Ovary (tissue), 9 donors: ENCODE results near the gene GNAS-AS1. TPM values are rescaled to one million over a fixed set of nuclear protein-coding genes. Genes with fewer than 3 reads are reported as not detected.

Experiments
- DNase-seq, 5 donors: peaks; one replicate each; pipeline ENCODE4 v3.0.0-alpha.2; 2019 to 2020
- H3K27ac ChIP-seq, 2 donors: fragments of 200-600 bp; one replicate each; pipeline versions ENCODE4 v1.5.1 to v1.8.0; 2019 to 2022
- H3K27me3 ChIP-seq: fragments of 200-600 bp; one replicate; pipeline ENCODE4 v1.8.0; 2022
- H3K36me3 ChIP-seq: fragments of 200-600 bp; sonication (generic); one replicate; pipeline ENCODE4 v1.5.1; 2019
- H3K4me1 ChIP-seq: one replicate; pipeline ENCODE4 v1.8.1; 2013; ENCODE audit warnings: mild to moderate bottlenecking, moderate library complexity; ENCODE audit not compliant: insufficient read depth
- H3K4me3 ChIP-seq: fragments of 200-600 bp; sonication (generic); one replicate; pipeline ENCODE4 v1.5.1; 2017
- H3K9me3 ChIP-seq, 2 donors: fragments of 200-600 bp in 1 of 2; sonication (generic) in 1 of 2; one replicate each; pipeline versions ENCODE4 v1.5.1 to v1.8.1; 2013 to 2019; ENCODE audit warnings: mild to moderate bottlenecking in 1 of 2, moderate library complexity in 1 of 2
- EP300 ChIP-seq: sonication (generic); formaldehyde crosslinking; IDR thresholded peaks from one replicate; pipeline ENCODE4 v1.6.1; 2017; ENCODE audit warnings: antibody characterized with exemption
- POLR2A ChIP-seq: fragments of 450-650 bp; IDR thresholded peaks from one replicate; pipeline ENCODE4 v1.6.1; 2017; ENCODE audit warnings: antibody characterized with exemption, mild to moderate bottlenecking, moderate library complexity
- WGBS, 3 donors: extraction: QIAGEN DNeasy Blood & Tissue Kit in 1 of 3; methylation state at CpG; one replicate each; pipeline versions ENCODE4 v1.1.5 to v1.1.7; 2013 to 2017; 5-methylcytosine and 5-hydroxymethylcytosine counted together
- intact Hi-C, 4 donors: fragments of 100-400 bp; cut with DNase I; formaldehyde crosslinking; loops; one replicate each; pipeline versions ENCODE4 v1.11.0 to v1.15.1; 2022 to 2023
- polyA plus RNA-seq, 2 donors: library from polyadenylated mRNA; stranded (reverse); fragments of 200-250 nt in 1 of 2; fragments of 350-450 nt in 1 of 2; fragmentation: Illumina TruSeq in 1 of 2; extraction: RNeasy Lipid Tissue Mini Kit (QIAGEN cat#74804) in 1 of 2; gene quantifications; one replicate each; pipeline ENCODE4 v1.2.3, GENCODE V29; 2013 to 2014
- total RNA-seq, 7 donors: library from RNA; depleted of rRNA in 2 of 7; stranded (reverse); fragments of >200 nt in 2 of 7; fragmentation: NEBNext Ultra II Directional in 3 of 7; extraction: Animal tissue kit (Norgen Biotek cat#: 25700) in 3 of 7; gene quantifications; one replicate each; pipeline versions ENCODE4 v1.1.0 to v1.2.4, GENCODE V29; 2016 to 2023
- TF ChIP-seq, protein P1 (sequence below), 3 donors: fragments of 450-650 bp in 2 of 3; fragments of 200-600 bp in 1 of 3; IDR thresholded peaks; one replicate each; pipeline versions ENCODE4 v1.5.1 to v1.8.0; 2016 to 2022; ENCODE audit warnings: antibody characterized with exemption in 3 of 3, mild to moderate bottlenecking in 1 of 3
- donor health status: DM: no; HTN: no; CAD: no; lungs with moderate emphysema.
- donor health status: DM: no; HTN: no; CAD: no.
- donor health status: Bipolar disorder and iron deficiency.
- donor health status: DM: yes; HTN: yes; CAD: no.
- donor health status: DM: no; HTN: no; CAD: no.
- donor health status: DM: yes; HTN: yes; CAD: no.

Gene GNAS-AS1
- total and polyA plus RNA-seq, 9 donors = 0.10 to 0.37 (median 0.18) TPM; not detected in 2

DNA sequence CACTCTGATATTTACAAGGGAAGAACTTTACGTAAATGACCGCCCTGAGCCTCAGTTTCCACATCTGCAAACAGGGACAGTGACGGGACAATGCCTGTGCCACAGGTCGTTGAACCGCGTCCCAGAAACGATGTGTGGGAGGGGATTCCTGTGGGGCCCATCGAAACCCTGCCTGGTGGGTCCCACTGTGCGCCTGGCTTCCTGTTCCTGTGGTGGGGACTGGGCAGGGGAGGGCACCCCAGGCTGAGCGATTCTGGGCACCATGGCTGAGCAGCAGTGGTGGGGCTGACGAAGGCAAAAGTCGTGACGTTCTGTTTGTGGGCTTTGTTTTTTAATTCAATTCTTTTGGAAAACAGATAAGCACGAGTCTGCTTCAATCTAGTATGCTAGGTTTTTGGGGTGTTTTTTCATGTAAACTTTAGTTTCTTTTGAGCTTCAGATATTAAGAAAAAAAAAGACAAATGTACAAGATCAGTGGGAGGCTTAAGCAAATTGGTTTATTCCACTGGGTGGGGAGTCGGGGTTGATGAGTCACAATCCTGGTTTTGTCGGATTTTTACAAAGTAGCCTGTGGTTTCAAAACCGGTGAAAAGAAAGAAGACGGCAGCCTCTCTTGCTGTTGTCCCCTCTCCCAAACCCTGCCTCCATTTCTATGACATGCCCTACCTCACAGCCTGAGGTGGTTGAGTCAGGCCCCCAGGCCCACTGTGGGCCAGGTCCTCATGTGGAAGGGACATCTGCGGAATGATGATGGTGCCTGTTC, 40.4 kb downstream of the GNAS-AS1 start:
- intact Hi-C loops = no loop called here

DNA sequence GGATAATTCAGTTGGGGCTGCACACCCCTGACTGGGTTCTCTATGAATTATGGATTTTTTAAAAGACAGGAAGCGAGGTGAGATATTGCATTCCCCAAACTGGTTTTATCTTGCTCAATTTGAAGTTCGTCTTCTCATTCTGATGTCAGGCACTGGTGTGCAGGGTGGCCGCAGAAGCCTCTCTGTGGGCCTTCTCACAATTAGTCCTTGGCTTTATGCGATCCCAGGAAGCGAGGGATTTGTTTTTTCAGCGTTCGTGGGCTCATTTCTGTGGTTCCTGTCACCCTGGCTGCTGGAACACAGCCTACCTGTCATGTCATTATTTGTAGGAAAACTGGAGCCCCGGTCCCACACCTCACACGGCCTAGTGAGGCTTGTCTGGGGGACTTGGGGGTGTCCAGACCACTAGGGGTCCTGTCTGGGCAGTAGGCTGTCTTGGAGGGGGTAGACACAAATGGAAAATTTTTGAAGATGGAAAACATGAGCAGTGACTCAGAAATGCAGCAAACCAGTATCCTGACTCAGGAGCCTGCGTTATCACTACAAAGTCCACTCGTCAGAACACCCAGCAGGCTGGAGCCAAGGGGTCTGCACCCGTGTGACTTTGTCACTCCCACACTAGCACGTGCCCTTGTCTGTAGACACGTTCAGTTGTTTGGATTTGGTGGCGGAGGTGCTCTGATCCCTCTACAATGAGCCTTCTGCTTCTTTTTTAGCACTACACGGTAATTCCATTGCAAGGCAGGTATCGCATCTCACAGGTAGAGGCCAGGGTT, 42.2 kb downstream of the GNAS-AS1 start:
- DNase-seq = no peak
- Histone ChIP-seq H3K4me1 (no peaks in the 10 kb centered on the region), H3K9me3 (no peaks in the 10 kb centered on the region), H3K4me3 (no peak overlapping the region), H3K27ac (no peak overlapping the region), H3K36me3 (no peaks in the 10 kb centered on the region), H3K27me3 (no peaks in the 10 kb centered on the region)
- TF ChIP-seq EP300 (no peak), POLR2A (no peak)
- TF ChIP-seq, protein P1, sequence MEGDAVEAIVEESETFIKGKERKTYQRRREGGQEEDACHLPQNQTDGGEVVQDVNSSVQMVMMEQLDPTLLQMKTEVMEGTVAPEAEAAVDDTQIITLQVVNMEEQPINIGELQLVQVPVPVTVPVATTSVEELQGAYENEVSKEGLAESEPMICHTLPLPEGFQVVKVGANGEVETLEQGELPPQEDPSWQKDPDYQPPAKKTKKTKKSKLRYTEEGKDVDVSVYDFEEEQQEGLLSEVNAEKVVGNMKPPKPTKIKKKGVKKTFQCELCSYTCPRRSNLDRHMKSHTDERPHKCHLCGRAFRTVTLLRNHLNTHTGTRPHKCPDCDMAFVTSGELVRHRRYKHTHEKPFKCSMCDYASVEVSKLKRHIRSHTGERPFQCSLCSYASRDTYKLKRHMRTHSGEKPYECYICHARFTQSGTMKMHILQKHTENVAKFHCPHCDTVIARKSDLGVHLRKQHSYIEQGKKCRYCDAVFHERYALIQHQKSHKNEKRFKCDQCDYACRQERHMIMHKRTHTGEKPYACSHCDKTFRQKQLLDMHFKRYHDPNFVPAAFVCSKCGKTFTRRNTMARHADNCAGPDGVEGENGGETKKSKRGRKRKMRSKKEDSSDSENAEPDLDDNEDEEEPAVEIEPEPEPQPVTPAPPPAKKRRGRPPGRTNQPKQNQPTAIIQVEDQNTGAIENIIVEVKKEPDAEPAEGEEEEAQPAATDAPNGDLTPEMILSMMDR (IDR thresholded peaks at IDR 0.05) = no peak
- intact Hi-C loops = no loop called here
- WGBS, 3 donors = 62 to 67% (median 64%) methylated on average over 17 of the region's 17 CpGs

More for the DNA sequence above, 40.4 kb downstream of the GNAS-AS1 start:
- 78 to 82% (median 78%) methylated on average over 19 of the region's 19 CpGs for WGBS, 3 donors
- Histone ChIP-seq H3K9me3 (no peaks in the 10 kb centered on the region), H3K27ac (no peak overlapping the region), H3K27me3 (no peaks in the 10 kb centered on the region), H3K36me3 (no peaks in the 10 kb centered on the region), H3K4me3 (no peak overlapping the region), H3K4me1 (no peaks in the 10 kb centered on the region)
- DNase-seq = no peak
- TF ChIP-seq, protein P1 (IDR thresholded peaks at IDR 0.05) = no peak
- TF ChIP-seq POLR2A (no peak), EP300 (no peak)

DNA sequence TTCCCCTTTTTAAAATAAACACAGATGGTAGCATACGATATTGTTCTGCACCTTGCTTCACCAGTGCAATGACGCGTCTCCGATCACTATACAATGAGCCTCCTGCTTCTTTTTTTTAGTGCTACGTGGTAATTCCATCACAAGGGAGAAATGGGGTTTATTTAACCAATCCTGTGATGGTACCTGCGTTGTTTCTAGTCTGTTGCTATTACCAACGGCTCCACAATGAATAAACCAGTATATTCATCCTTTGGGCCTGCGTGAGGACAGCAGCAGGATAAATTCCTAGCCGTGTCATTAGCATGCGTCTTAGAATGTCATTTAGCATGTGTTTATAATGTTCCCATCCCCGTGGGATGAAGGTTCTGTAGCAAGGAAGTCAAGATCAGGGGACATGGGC, 42.9 kb downstream of the GNAS-AS1 start:
- H3K9me3 ChIP-seq = no peaks in the 10 kb centered on the region
- TF ChIP-seq, protein P1 (IDR thresholded peaks at IDR 0.05) = no peak
- no peak for TF ChIP-seq POLR2A
- no peak for TF ChIP-seq EP300
- no peaks in the 10 kb centered on the region for H3K27me3 ChIP-seq
- no peaks in the 10 kb centered on the region for H3K36me3 ChIP-seq
- no peak for DNase-seq
- no peaks in the 10 kb centered on the region for H3K4me1 ChIP-seq
- no peak overlapping the region for H3K27ac ChIP-seq
- intact Hi-C loops = no loop called here
- no peak overlapping the region for H3K4me3 ChIP-seq
- 84 to 89% (median 87%) methylated on average over 11 of the region's 11 CpGs for WGBS, 3 donors

DNA sequence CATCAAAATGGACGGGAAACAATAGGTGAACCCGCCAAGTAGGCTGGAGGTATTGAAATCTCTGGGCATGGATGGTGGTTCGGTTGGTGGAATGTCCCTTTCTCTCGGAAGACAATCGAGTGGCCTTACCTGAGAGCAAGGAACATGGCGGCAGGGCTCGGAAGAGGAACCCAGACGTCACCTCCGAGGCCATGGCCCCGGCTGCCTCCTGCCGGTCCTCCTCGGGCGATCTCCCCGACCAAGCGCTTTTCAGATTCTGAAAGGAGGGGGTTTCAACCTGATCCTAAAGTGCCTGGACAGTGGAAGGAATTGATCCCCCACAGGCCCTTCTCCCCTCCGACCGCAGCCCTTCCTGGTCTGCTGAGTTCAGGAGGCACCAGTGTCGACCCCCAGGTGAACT, 47.2 kb downstream of the GNAS-AS1 start:
- no peak overlapping the region for H3K27ac ChIP-seq
- intact Hi-C loops = no loop called here
- H3K4me3 ChIP-seq = no peak overlapping the region
- H3K9me3 ChIP-seq = no peaks in the 10 kb centered on the region
- 93 to 94% (median 94%) methylated on average over 18 of the region's 18 CpGs for WGBS, 3 donors
- no peaks in the 10 kb centered on the region for H3K4me1 ChIP-seq
- no peak for DNase-seq
- no peaks in the 10 kb centered on the region for H3K36me3 ChIP-seq
- H3K27me3 ChIP-seq = no peaks in the 10 kb centered on the region
- TF ChIP-seq, protein P1 (IDR thresholded peaks at IDR 0.05) = no peak
- TF ChIP-seq POLR2A (no peak), EP300 (no peak)
